ENCODE data around the gene OPHN1.
A peak's percentile ranks its signal among the peaks of the same experiment; 100 is the strongest.
"Not testable (repeated sequence)": the region's sequence is repeated elsewhere in the genome, so short reads cannot be mapped to it uniquely, and the experiment has no call there.

Gene OPHN1

DNA sequence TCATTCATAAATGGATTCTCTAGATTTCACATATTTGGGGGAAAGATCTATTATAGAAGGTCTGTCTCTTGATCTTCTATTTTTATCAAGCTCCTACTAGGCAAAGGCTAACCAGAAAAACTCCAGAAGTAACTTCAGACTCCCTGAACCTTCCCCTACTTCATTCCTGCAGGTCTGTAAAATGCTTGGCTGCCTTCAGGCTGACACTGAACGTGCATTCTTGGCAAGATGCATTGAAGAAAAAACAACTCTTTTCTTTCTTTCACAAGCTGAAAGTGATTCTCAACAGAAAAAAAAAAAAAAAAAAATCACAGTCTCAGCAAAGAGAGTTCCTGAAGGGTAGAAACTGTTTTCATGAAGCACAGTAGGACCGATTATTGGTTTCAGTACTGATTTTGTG, 12.7 kb downstream of the OPHN1 start:
- DNase-seq: no peak

DNA sequence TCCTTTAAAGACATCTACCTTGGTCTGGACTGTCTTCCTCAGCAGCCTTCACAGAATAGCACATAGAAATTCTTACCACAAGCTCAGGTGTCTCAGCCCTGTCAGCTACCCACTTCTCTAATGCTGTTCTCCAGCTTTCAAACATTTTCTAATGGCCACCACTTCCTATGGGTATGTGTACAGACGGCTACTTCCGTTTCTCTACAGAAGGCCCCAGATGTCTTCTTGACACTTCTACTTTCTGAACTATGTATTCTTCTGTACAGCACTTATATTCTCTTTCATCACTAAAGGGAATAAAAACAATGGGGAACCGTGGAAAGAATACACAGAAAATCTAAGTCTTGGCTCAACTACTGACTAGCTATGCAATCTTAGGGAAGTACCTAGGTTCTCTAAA, 13.3 kb downstream of the OPHN1 start:
- DNase-seq: peak; percentile 15 to 60 (median 40)

DNA sequence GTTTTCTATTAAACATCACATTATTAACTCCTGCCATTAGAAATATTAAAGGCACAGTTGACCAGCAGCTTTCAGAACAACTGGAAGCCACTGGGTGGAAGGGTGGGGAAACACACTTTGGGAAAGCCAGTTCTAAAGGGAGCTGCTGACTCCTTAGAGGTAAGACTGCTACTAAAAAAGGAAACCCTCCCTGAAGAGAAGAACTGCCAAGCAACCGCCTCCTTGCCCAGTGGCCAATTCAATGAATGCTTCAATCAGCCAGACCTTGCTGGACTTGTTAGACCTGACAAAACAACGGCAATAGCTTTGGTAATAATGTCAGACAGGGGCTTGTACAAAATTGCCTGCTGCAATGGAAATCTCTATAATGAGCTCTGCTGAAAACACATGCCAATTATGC, 15.6 kb downstream of the OPHN1 start:
- no peak for DNase-seq

DNA sequence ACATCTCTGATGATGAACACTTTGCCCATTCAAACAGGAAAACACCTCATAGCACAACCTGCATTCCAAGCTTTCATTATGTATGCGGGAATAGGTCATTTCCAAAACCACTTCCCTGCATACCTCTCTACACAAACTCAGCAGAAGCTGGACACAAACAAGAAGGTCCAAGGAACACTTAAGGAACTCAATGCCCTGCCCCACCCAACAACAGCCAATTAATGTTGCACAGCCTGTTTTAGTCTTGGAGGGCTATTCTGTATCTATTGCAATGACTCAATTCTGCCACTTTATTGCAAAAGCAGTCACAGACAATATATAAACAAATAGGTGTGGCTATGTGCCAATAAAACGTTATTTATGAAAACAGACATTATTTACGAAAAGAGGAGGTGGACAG, 16.7 kb downstream of the OPHN1 start:
- no peak for DNase-seq

DNA sequence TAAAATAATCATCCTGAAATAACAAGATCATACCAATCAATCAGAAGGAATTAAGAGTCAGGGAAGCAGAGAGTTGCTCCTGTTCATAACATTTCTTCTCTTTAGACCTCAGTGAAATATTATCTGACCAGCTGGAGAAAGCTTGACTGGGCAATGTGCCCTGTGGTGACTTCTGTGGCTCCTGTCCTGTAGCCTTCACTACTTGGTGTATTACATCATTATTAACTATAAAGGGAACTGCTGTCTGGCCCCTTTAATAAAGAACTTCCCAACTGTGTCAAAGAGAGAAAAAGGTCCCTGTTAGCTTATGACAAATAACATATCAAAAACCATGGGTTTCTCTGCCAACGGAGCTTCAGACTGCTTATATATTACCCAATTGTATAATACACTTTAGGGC, 18.0 kb downstream of the OPHN1 start:
- DNase-seq: peak; percentile 35 to 65 (median 64)

DNA sequence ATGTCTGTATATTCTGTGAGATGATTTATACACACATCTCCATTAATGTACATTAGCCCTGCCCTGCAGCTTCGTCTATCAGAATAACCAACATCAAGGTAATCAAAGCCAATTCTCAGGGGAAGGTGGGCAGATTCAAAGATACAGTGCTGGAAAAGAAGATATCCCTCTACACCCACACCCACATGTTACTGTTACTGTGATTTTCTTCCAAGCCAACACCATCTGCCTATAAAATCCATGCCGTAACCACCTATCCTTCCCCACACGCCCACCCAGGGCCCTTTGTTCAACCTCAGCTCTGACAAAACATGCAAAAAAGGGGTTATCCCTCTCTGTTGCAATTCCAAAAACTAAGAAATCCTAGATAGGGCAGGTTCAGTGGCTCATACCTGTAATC, 20.0 kb downstream of the OPHN1 start:
- no peak for DNase-seq

DNA sequence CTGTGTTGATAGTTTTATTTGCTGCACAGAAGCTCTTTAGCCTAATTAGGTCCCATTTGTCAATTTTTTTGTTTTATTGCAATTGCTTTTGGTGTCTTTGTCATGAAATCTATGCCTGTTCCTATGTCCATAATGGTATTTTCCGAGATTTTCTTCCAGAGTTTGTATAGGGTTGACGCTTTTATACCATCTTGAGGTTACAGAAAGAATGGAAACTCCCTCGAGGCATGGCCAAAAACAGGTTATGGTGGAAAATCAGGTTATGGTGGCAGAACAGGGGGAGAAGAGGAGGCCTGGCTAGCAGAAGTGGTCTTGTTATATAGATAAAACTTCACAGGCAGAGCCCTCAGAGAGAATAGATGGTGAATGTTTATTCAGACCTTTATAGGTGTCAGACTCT, 21.6 kb downstream of the OPHN1 start:
- DNase-seq: no peak

DNA sequence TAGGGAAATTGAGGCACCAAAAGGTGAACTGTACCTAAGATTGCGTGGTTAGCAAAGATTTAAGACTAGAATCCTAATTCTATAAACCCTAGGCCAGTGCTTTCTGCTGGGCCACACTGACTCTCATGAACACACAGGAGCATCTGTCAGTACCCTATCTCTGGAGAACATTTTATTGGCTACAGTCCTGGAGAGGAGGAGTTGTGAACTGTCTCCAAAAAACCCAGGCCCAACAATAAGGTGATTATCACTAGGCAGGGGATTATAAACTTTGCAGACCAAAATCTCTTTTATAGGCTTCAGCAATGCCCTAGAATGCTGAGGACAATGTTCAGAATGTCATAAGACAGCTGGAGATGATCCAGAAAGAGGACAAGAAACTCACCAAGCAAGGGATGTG, 24.1 kb downstream of the OPHN1 start:
- no peak for DNase-seq

DNA sequence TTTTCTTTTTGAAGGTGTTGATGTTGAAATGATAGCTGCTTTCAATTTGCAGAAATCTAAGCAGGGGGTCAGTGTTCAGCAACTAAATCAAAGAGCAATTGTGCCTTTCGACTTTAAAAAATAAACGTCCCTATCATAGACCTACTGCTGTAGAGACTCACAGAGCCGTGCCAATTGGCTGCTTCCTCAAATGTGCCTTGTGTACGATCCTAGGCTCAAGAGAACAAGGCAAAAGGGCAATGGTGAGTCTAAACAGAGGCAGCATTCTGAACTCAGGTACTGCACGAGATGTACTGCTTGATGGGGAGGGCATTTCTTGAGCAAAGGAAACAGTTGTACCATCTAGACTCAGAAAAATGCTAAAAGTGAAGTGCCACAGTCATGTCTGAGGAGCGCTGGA, 29.8 kb downstream of the OPHN1 start:
- no peak for DNase-seq

DNA sequence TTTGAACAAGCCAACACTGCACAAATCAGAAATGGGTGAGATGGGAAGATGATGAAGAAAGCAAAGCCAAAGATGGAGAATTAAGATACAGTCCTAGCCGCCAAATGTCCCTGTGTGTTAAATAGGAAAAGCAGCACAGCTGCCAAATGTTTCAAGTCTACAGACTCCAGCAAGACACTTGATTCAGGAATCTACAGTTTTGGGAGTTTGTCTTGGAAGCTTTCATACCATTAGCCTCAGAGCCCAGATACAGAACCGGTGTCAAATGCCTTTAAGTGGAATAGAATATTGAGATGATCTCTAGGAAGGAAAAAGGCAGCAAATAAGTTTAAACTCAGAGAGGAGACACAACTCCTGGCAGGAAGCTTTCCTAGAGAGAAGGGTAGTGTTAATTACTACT, 30.3 kb downstream of the OPHN1 start:
- no peak for DNase-seq

DNA sequence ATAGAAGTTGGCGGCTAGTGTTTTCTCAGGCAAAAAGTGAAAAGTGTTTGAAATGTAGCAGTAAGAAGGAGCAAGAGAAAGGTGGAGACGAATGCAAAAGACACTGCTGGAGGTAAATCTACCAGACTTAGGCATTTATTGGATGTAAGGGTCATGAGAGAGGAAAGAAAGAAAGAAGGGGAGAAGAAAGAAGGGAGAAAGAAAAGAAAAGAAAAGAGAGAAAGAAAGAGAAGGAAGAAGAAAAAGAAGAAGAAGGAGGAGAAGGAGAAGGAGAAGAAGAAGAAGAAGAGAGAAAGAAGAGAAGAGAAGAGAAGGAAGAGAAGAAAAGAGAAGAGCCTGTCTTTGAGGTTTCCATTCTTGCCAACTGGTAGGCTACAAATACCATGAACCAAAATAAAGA, 31.2 kb downstream of the OPHN1 start:
- no peak for DNase-seq

DNA sequence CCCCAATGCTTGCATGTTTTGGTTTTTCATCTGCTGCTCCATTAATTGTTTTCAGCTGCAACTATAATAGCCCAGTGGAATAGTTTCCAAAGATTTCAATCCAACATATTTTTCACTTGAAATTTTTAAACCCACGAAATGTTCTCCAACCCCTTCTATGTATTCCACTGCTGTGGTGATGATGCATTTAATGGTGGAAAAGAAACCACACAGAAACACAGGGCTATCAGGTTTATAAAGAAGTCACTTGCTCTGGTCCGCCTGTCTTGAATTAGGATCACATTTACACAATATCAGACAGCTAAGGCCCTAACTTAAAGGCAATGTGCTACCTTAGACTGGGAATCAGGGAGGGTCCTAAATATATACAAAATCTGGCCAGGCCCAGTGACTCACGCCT, 35.0 kb downstream of the OPHN1 start:
- no peak for DNase-seq

DNA sequence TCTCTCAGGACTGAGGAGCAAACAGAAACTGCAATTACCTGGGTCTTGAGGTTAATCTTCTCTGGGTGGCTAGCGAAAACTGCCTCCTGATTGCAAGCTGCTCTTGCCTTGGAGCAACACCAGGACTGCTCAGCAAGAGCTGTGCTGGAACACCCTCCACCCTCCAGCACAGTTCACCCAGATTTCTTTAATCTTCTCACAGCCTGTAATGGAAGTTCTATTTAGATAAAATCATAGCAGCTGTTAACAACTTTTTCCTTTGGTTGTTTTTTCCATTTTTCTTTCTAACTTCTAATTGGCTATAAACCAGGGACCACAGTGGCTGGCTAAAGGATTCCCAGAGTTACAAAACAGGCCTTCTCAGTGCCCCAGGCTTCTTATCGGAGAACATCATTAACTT, 36.3 kb downstream of the OPHN1 start:
- DNase-seq: no peak

DNA sequence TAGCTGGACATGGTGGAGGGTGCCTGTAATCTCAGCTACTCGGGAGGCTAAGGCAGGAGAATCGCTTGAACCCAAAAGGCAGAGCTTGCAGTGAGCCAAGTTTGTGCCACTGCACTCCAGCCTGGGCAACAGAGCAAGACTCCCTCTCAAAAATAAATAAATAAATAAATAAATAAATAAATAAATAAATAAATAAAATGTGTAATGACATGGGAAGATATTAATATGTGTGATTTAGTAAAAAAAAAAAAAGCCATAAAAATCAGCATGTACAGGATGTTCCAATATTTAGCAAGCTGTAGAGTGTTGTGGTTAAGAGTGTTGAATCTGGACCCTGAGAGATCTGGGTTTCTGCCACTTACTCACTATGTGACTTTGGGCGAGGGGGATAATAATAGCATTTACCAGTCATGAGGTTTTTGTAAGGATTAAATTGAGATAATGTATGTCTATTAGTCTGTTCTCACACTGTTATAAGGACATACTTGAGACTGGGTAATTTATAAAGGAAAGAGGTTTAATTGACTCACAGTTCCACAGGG, 43.8 kb downstream of the OPHN1 start:
- DNase-seq: not testable (repeated sequence)

DNA sequence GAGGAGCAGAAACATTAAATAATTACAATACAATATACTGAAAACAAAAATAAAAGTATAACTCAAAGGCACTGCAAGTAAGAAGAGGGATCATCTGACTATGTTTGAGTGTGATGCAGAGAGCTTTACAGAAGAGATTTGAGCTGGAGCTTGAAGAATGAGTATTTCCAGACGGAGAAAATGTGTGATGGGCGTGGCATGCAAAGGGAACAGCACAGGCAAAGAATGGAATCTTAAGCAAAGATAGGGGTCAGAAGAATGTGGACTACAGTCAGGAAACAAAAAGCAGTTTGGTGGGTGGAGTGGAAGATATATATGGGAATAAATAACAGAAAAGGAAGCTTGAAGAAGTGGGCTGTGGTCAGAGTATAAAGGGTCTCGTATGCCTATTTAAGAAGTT, 45.5 kb downstream of the OPHN1 start:
- no peak for DNase-seq

DNA sequence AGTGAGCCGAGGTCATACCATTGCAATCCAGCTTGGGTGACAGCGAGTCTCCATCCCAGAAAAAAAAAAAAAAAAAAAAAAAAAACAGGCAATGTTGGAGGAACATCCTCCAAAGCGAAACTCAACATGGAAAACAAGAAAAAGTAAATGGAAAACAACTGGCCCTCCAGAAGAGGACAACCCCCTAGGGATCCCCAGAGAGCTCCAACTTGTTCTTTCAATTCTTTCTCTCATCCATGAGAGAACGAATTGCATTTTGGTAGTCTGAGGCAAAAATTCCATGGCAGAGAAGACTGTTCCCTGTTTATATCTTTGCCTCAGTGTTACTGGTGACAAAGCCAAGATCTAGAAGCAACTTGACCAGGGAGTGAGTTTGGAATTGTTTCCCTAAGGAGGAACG, 49.8 kb downstream of the OPHN1 start:
- DNase-seq: no peak

DNA sequence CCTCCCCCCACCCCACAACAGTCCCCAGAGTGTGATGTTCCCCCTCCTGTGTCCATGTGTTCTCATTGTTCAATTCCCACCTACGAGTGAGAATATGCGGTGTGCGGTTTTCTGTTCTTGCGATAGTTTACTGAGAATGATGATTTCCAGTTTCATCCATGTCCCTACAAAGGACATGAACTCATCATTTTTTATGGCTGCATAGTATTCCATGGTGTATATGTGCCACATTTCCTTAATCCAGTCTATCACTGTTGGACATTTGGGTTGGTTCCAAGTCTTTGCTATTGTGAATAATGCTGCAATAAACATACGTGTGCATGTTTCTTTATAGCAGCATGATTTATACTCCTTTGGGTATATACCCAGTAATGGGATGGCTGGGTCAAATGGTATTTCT, 55.7 kb downstream of the OPHN1 start:
- not testable (repeated sequence) for DNase-seq

DNA sequence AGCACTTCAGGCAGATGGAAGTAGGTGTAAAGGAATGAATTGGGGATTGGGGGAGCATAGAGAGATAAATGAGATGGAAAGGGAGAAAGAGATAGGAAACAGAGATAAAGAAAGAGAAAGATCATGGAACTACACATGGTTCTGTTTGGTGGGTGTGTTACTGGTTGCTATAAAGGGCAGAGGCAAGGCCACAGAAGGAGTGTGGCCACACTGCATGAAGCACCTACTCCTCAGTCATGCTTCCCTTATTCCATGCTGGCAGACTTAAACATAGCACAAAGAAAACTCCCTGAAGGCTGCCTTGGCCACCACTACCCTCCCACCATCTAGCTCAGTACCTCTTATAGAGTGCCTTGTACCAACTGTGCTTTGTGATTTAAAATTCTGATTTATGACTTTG, 56.9 kb downstream of the OPHN1 start:
- DNase-seq: no peak

DNA sequence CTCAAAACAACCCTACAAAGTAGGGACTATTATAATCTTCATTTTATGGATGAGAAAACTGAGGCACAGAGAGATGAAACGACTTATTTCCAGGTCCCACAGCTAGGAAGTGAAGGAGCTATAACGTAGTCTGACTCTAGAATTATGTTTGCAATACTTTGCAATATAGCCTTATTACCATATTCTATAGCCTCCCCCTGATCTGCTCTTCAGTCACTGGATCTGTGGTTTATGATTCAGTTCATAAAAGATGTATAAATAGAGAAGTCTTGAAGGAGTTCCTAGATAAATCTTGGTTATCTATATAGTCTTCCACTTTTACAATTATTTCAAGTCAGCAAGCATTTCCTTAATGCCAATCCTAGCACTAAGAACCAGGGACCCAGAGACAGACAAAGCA, 57.5 kb downstream of the OPHN1 start:
- DNase-seq: no peak

DNA sequence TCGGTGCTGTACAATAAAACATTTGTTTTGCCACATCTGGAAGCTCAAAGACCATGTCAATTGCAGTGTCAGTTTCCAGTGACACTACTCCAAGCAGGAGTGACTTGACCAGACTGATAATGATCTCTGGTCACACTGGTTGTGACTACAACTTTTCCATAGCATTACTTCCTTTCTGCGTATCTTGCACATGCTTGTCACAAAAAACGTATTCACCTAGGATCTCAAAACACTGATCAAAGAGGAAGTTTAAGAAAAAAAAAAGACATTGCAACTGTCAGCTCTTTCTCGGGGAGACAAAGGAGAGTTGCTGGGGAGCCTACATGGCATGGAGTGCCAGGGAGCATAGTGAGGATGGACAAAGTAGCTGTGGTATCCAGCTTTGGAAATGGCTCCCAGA, 60.6 kb downstream of the OPHN1 start:
- DNase-seq: no peak

DNA sequence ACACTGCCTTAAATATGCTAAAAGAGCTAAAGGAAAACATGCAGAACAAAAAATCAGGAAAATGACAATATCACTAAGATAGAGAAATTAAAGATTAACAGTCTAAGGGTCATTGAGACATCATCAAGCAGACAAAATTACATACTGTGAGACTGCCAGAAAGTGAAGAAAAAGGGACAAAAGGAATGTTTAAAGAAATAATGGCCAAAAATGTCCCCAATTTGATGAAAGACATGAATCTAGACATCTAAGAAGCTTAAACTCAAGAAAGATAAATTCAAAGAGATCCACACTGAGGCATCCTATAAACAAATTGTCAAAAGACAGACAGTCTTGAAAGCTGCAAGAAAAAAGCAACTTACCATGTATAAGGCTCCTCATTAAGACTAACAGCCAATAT, 63.7 kb downstream of the OPHN1 start:
- no peak for DNase-seq

DNA sequence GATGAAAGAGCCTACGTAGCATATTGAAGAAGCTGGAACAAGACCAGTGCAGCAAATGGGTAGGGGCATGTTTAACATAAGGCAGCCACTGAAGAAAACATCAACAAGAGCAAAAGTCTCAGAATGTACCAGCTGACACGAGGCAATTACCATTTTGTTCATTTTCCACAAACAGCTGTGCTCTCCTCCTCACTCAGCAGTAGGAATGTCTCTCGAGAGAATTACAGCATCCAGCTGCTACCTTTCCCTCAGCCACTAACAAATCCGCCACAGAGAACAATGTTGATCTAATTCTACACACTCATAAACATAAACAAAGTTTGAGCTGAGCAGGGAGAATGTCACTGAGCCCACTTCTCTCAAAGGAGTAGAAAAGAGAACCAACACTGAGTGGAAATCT, 68.0 kb downstream of the OPHN1 start:
- no peak for DNase-seq

DNA sequence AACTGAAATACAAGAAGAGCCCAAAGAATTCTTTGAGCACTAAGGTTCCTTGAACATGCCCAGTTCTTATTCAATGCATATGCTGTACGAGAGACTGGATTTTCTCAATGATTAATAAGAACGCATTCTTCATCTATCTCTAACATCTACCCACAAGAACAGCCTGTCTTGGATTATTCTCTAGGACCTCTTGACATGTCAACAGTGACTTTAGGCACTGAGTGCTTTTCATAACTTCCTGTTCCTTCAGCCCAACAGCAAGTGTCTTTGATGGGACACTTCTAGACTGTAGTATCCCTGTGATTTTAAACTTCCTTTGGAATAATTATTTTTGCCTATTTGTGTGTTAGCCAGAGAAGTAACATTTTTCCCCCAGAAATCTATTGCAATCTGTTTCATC, 69.3 kb downstream of the OPHN1 start:
- DNase-seq: no peak

DNA sequence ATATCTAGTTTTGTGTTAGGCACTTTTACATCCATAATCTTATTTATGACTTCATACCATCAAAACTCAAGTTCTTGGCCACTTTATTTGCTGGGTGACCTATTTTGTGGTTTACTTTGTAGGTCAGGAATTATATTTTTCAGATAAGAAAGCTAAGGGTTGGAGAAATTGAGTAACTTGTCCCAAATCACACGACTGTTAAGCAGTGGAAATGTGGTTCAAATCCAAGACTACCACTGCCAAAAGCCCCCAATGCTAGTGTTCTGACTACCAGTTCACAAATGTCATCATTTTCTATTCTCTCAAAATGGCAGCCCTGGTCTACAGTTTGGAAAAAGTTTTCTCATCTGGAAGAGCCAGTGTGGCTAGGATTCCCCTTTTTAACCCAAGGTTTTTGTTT, 74.6 kb downstream of the OPHN1 start:
- no peak for DNase-seq

DNA sequence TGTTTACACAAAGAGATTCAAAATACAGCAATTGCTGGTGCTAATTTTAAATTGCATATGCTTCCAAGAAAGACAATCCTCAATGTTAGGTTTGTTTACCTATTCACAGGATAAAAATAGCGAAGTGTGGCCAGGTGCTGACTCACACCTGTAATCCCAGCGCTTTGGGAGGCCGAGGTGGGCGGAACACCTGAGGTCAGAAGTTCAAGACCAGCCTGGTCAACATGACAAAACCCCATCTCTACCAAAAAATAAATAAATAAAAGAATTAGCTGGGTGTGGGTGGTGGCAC, 77.7 kb downstream of the OPHN1 start:
- DNase-seq: no peak

DNA sequence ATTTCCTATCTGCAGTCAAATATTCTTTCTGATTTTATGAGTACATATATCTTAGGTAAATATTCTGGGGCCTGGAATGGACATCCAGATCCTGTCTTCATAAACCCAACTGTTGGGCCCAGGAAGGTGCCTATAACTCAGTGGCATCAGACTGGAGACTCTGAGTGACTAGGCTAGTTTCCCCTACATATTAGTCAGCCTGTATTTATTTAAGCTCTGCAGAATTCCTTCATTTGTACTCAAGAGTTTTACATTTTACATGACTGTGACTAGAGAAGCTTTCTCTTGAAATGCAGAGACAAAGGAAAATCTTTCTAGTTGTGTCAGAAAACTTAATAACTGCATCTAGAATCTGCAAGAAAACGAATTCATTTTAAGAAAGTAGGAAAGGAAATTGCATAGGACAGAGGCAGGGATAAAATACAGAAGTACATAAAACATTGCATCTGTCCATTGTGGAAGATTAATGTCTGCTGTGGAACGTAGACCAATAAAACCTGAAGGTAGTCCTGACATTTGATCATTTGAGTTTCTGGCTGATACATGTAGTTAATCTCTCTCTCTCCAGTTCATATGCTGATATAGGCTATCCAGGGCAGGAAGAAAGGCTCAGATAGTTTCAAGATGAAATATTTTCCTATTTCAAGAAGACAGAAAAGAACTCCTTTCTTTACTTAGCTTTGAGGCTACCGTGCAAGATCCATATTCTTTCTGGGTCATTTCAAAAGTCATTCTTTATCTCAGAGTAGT, 78.2 kb downstream of the OPHN1 start:
- DNase-seq: no peak

All from suppressor macrophage treated with lipopolysaccharide for 1 hour (primary cell).